Smooth muscle cell of trachea (primary cell): Measurements from ENCODE around the gene RIMS3. TPM values are rescaled to one million over a fixed set of nuclear protein-coding genes. Genes with fewer than 3 reads are reported as not detected.

Source experiments
- total RNA-seq: library from RNA; depleted of rRNA; stranded (reverse); fragments of >200 nt; gene quantifications from 2 replicates; pipeline ENCODE4 v1.2.1, GENCODE V29; 2014

RIMS3 gene
- total RNA-seq, result 0.29 and 0.33 TPM in 2 replicates

GRCh38 chr1:40665335-40666171 is at the start of gene RIMS3:
Gene RIMS3, minus strand, starts transcription at chr1:40665682. Its CDS starts 23,757 bp downstream, at chr1:40641925.

GRCh38 chr1:40691538-40692428 is 26.3 kb upstream of the RIMS3 start, which contains the start of gene NFYC:
Gene NFYC, plus strand, starts transcription at chr1:40691704. Its CDS starts 47,140 bp downstream, at chr1:40738844.

Other genes with a start within 250 kb of the RIMS3 start
- gene ZFP69B, start 215.2 kb downstream of the RIMS3 start, total RNA-seq, result 2.2 and 3.8 TPM in 2 replicates
- 3.6 and 3.9 TPM in 2 replicates for gene ZFP69, start 188.4 kb downstream of the RIMS3 start, total RNA-seq
- 5.5 and 10.0 TPM in 2 replicates for gene EXO5, start 156.9 kb downstream of the RIMS3 start, total RNA-seq
- 4.5 and 5.1 TPM in 2 replicates for gene ZNF684, start 134.0 kb downstream of the RIMS3 start, total RNA-seq
- gene NFYC, start 26.0 kb upstream of the RIMS3 start, total RNA-seq, result 30.4 and 31.3 TPM in 2 replicates
- gene KCNQ4, start 118.1 kb upstream of the RIMS3 start, total RNA-seq, result under 0.01 TPM in 2 replicates
- gene CITED4, start 196.7 kb upstream of the RIMS3 start, total RNA-seq, result 1.2 and 2.5 TPM in 2 replicates